ENCODE measurements around the gene MAN2C1. TPM values are rescaled to one million over a fixed set of nuclear protein-coding genes. Genes with fewer than 3 reads are reported as not detected.
A peak's percentile ranks its signal among the peaks of the same experiment; 100 is the strongest.
"Not testable (repeated sequence)": the region's sequence is repeated elsewhere in the genome, so short reads cannot be mapped to it uniquely, and the experiment has no call there.

MAN2C1 gene
- total and polyA plus RNA-seq, 5 experiments from 2014 or later = 20.4 to 370 (median 29.8) TPM

DNA sequence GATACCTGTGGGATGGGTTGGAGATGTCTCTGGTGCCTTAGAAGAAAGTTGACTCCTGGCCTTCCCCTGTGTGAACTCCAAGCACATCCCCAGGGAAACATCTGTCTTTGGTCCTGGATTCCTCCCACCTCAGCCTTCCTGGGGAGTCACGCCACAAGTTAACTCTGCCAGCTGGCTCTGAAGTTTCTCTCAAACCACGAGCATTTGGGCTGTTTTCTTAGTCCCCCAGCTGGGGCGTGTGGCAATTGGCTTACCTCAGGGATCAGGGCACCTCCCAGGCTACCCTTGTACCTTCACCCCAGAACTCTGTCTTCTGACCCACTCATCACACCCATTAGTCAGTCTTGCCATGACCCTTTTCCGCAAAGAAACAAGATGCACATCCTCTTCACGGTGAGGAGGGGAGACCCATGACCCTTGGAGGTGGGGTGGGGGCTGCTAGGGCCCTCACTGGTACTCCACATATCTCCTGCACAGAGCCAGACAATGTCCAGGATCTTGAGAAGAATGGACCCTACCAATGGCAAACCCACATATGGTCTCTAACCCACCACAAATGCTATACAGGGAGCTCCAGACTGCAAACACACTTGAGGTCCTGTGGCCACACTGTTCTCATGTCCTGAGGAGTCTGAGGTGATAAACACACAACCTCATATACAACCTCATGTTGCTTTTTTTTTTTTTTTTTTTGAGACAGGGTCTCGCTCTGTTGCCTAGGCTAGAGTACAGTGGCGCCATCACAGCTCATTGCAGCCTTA lies 17.6 kb downstream of the MAN2C1 start:
- H3K36me3 Mint-ChIP-seq = peaks cover 0 to 3% (median 2%) of the 10 kb centered on the region in 3 donors
- peak overlapping the region in 3 of 10 donors; percentile 5 to 86 (median 81) for H3K4me3 Mint-ChIP-seq
- H3K4me1 Mint-ChIP-seq = peaks cover 17 to 42% (median 40%) of the 10 kb centered on the region in 4 donors
- peaks cover 0 to 27% (median 4%) of the 10 kb centered on the region in 9 donors for H3K9me3 Mint-ChIP-seq
- ATAC-seq (no peak), DNase-seq (peak in 1 of 10 donors; percentile 7)
- POLR2A ChIA-PET = interaction anchor here (0.6 to 7.3 kb wide), 6 partner anchors 15 to 108 kb away, joined by 3 to 76 read pairs (median 4); partner anchors contain the start of genes COMMD4, MAN2C1 and SIN3A
- peak overlapping the region; percentile 81 to 100 (median 96) for H3K27ac Mint-ChIP-seq
- peaks cover 0 to 3% (median 0%) of the 10 kb centered on the region in 5 donors for H3K27me3 Mint-ChIP-seq

DNA sequence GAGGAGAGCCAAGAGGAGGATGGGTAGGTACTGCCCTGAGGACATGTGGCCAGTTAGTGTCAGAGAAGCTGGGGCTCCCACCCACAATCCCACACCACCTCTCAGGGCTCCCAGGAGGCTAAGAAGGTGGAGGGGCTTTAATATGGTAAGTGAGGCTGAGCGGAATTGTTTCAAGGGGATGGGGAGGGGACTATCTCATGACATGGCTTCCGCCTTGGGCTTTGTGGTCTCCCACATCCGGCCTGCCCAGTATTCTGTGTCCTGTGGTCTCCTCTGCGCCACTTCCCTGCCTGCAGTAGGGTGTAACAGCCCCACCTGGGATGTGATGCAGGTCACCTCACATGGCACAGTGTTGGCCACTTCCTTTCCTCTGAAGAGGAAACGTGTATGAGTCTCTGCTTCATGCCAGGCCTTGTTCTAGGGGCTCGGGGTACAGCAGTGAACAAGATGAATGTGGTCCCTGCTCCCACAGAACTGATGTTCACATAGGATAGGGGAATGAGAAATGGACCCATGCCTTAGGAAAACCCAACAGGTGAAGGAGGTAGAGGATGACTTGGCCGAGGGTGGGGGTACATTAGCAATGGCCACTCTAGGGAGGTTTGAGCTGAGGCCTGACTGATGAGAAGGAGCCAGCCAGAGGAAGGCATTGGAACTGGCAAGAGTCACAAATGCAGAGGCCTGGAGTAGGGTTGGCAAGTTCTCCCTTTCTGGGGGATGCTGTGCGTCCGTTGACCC lies 18.4 kb downstream of the MAN2C1 start:
- POLR2A ChIA-PET = interaction anchor here (0.8 to 7.3 kb wide), 6 partner anchors 15 to 105 kb away, joined by 3 to 76 read pairs (median 6); partner anchors contain the start of genes COMMD4, MAN2C1 and SIN3A
- peak; percentile 54 to 87 for ATAC-seq
- peak; percentile 35 to 93 (median 88) for DNase-seq

DNA sequence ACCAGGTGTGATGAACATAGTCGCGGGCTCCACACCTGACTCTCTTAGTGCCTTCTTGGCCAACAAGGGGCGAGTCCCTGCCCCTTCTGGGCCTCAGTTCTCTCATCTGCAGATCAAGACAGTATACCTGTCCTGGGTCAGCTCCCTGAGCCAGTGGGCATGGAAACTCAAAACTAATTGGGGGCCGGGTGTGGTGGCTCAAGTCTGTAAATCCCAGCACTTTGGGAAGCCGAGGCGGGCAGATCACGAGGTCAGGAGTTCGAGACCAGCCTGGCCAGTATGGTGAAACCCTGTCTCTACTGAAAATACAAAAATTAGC lies 19.1 kb downstream of the MAN2C1 start:
- H3K36me3 Mint-ChIP-seq, ATAC-seq, H3K27me3 Mint-ChIP-seq: not testable (repeated sequence)
- Mint-ChIP-seq H3K4me3 (peak overlapping the region; percentile 8 to 89 (median 74)), H3K9me3 (peaks cover 0 to 27% (median 4%) of the 10 kb centered on the region in 9 donors), H3K4me1 (peaks cover 17 to 47% (median 43%) of the 10 kb centered on the region in 4 donors), H3K27ac (peak overlapping the region; percentile 33 to 100 (median 96))
- DNase-seq = peak in 1 of 10 donors; percentile 9
- POLR2A ChIA-PET = interaction anchor here (0.7 to 7.3 kb wide), 5 partner anchors 14 to 276 kb away, joined by 3 to 76 read pairs (median 8); partner anchors contain the start of genes MAN2C1, SIN3A and SNUPN

More for the DNA sequence above, 18.4 kb downstream of the MAN2C1 start:
- Mint-ChIP-seq H3K27me3 (peaks cover 0 to 3% (median 0%) of the 10 kb centered on the region in 5 donors), H3K4me3 (peak overlapping the region; percentile 20 to 86 (median 72)), H3K4me1 (peaks cover 17 to 47% (median 43%) of the 10 kb centered on the region in 4 donors), H3K9me3 (peaks cover 0 to 27% (median 4%) of the 10 kb centered on the region in 9 donors), H3K36me3 (peaks cover 0 to 3% (median 0%) of the 10 kb centered on the region in 3 donors), H3K27ac (peak overlapping the region; percentile 81 to 100 (median 96))

DNA sequence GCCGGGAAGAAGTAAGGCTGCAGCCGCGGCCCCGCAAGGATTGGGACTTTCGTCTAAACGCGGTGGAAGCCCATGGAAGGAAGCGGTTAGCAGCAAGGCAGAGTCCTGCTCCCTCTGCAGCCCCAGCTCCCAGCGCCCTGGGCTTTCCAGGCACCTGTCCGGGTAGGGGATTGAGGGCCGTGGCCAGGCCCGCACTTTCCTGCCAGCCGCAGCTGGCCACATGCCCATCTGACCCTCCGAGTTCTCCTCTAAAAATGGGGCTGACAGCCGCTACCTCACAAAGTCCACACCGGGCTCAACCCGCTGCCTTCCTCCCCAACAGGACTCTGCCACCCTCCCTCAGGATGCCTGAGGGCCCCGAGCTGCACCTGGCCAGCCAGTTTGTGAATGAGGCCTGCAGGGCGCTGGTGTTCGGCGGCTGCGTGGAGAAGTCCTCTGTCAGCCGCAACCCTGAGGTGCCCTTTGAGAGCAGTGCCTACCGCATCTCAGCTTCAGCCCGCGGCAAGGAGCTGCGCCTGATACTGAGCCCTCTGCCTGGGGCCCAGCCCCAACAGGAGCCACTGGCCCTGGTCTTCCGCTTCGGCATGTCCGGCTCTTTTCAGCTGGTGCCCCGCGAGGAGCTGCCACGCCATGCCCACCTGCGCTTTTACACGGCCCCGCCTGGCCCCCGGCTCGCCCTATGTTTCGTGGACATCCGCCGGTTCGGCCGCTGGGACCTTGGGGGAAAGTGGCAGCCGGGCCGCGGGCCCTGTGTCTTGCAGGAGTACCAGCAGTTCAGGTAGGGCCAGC lies 19.7 kb downstream of the MAN2C1 start:
- Mint-ChIP-seq H3K27me3 (peaks cover 0 to 3% (median 0%) of the 10 kb centered on the region in 5 donors), H3K27ac (peak overlapping the region in 9 of 10 donors; percentile 43 to 95 (median 84)), H3K36me3 (peaks cover 0 to 3% (median 0%) of the 10 kb centered on the region in 3 donors), H3K4me3 (peak overlapping the region; percentile 62 to 89 (median 74)), H3K9me3 (peaks cover 0 to 27% (median 4%) of the 10 kb centered on the region in 9 donors), H3K4me1 (peaks cover 17 to 48% (median 44%) of the 10 kb centered on the region in 4 donors)
- DNase-seq (no peak), ATAC-seq (no peak)
- POLR2A ChIA-PET = interaction anchor here (0.7 to 7.3 kb wide), 8 partner anchors 11 to 291 kb away, joined by 3 to 76 read pairs (median 6); partner anchors contain the start of genes IMP3, MAN2C1, SIN3A and SNUPN

DNA sequence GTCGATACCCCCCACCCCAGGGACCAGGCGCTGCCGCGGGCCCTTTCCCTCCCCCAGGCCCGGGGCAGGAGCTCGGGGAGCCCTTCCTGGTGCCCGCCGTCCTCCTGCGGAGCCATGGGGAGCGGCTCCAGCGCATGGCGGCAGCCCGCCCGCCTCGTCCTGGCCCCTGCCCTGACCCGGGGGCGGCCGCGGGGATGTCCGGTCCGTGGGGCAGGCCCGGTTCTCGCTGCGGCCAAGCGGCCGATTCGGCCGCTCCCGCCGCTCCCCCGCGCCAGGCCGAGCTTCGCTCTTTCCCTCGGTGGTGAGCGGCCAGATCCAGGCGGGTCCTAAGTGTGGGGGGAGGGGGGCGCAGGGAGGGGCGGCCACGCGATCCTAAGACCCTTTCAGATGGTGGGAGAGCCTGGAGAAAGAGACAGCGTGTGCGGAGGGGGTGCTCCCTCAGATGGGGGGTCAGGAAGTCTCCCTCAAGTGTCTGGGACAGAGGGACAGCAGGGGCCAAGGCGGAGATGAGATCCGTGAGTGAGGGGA lies 20.3 kb downstream of the MAN2C1 start:
- DNase-seq (peak in 1 of 10 donors; percentile 18), ATAC-seq (no peak)
- Mint-ChIP-seq H3K27ac (peak overlapping the region in 8 of 10 donors; percentile 43 to 92 (median 84)), H3K9me3 (peaks cover 0 to 27% (median 4%) of the 10 kb centered on the region in 9 donors), H3K4me3 (peak overlapping the region; percentile 71 to 93 (median 88)), H3K4me1 (peaks cover 17 to 48% (median 44%) of the 10 kb centered on the region in 4 donors), H3K27me3 (peaks cover 0 to 3% (median 0%) of the 10 kb centered on the region in 5 donors), H3K36me3 (peaks cover 0 to 3% (median 0%) of the 10 kb centered on the region in 3 donors)
- POLR2A ChIA-PET = interaction anchor here (0.8 to 7.3 kb wide), 8 partner anchors 12 to 298 kb away, joined by 3 to 76 read pairs (median 4); partner anchors contain the start of genes IMP3 and MAN2C1

DNA sequence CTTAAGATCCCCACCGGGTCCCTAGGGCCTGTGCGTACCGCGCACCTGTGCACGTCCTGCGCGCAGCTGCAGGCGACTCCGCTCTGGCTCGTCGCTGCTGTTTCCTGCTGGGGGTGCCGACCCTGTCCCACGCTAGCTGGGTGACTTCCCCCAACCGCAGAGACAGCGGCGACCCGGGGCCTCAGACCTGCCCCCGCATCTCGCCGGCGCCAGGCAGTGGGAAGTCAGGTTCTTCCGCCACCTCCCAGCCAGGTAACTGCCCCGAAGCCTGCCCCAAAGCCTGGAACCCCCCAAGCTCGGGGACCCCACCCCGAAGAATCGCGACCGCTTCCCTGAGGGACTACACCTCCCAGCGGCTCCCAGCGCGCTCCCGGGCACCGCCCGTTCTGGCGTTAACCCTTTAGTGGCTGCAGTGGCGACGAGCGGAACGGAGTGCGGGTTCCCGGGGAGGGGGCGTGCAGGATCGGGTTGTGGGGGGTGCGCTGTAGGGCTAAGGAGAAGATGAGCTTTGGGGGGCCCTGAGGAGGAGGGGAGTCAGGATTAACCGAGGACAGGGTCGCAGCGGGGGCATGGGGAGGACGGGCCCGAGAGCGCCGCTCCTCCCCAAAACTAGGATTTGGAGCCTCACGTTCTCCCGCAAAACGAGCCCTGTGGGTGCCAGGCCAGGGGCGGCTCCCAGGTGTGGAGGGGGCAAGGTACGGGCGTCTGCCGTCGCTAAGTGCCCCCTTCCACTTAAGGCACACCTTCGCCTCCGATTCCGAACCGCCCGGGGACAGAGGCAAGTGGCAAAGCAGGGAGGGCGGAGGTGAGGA lies 21.0 kb downstream of the MAN2C1 start:
- H3K9me3 Mint-ChIP-seq = peaks cover 0 to 27% (median 4%) of the 10 kb centered on the region in 9 donors
- H3K4me1 Mint-ChIP-seq = peaks cover 17 to 48% (median 44%) of the 10 kb centered on the region in 4 donors

DNA sequence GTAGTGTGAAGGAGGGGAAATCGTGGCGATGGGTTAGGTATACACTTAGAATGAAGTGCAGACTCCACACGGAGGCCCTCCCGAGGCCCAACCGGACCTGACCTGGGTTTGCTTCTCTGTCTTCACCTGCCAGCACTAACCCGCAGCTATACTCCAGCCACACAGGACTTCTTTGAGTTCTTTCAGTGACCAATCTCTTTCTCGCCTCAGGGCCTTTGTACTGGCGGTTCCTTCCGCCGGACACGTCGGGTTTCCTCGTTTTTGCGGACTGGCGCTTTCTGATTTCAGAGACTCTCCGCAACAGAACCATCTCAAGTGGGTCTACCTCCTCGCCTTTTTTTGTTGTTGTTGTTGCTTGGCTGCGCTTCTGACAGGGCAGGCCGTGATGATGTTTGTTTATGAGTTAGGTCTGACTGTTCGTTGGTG lies 21.6 kb downstream of the MAN2C1 start, which contains the start of gene NEIL1:
Gene NEIL1, plus strand, starts transcription at position 244 of the 426 bp plus-strand sequence. CDS start 1,867 bp downstream, outside the sequence.
- H3K27ac Mint-ChIP-seq = peak within 1 kb of the TSS; percentile 65 to 96 (median 84)
- H3K36me3 Mint-ChIP-seq = peaks cover 0 to 3% (median 0%) of the 10 kb centered on the region in 3 donors
- ATAC-seq (peak in 1 of 2 donors; percentile 5), DNase-seq (no peak)
- H3K4me3 Mint-ChIP-seq = peak within 1 kb of the TSS; percentile 81 to 93 (median 88)
- peaks cover 0 to 27% (median 4%) of the 10 kb centered on the region in 9 donors for H3K9me3 Mint-ChIP-seq
- H3K4me1 Mint-ChIP-seq = peaks cover 17 to 48% (median 44%) of the 10 kb centered on the region in 4 donors
- POLR2A ChIA-PET = interaction anchor here (0.6 to 7.3 kb wide), 6 partner anchors 16 to 472 kb away, joined by 3 to 76 read pairs (median 4); partner anchors contain the start of genes IMP3 and MAN2C1
- peaks cover 0 to 3% (median 0%) of the 10 kb centered on the region in 5 donors for H3K27me3 Mint-ChIP-seq

More for the DNA sequence above, 21.0 kb downstream of the MAN2C1 start:
- ATAC-seq (peak; percentile 68 to 80), DNase-seq (peak; percentile 44 to 81 (median 62))
- H3K27ac Mint-ChIP-seq = peak overlapping the region; percentile 65 to 96 (median 84)
- peaks cover 0 to 3% (median 0%) of the 10 kb centered on the region in 3 donors for H3K36me3 Mint-ChIP-seq
- peaks cover 0 to 3% (median 0%) of the 10 kb centered on the region in 5 donors for H3K27me3 Mint-ChIP-seq
- POLR2A ChIA-PET = interaction anchor here (0.7 to 7.3 kb wide), 10 partner anchors 13 to 454 kb away, joined by 3 to 76 read pairs (median 4); partner anchors contain the start of genes IMP3 and MAN2C1
- peak overlapping the region; percentile 81 to 93 (median 88) for H3K4me3 Mint-ChIP-seq

DNA sequence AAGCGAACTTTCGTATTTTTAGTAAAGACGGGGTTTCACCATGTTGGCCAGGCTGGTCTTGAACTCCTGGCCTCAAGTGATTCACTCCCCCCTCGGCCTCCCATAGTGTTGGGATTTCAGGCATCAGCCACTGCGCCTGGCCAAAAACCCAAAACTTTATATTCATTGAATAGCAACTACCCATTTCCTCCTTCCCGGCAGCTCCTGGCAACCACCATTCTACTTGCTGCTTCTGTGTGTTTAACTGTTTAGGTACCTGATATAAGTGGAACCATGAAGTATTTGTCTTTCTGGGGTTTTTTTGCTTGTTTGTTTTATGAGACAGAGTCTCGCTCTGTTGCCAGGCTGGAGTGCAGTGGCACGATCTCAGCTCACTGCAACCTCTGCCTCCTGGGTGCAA lies 24.5 kb downstream of the MAN2C1 start:
- POLR2A ChIA-PET, ATAC-seq, H3K27ac Mint-ChIP-seq, H3K4me3 Mint-ChIP-seq, H3K36me3 Mint-ChIP-seq, DNase-seq, H3K27me3 Mint-ChIP-seq: not testable (repeated sequence)
- Mint-ChIP-seq H3K4me1 (peaks cover 10 to 27% (median 22%) of the 10 kb centered on the region in 4 donors), H3K9me3 (peaks cover 0 to 12% (median 0%) of the 10 kb centered on the region in 9 donors)

DNA sequence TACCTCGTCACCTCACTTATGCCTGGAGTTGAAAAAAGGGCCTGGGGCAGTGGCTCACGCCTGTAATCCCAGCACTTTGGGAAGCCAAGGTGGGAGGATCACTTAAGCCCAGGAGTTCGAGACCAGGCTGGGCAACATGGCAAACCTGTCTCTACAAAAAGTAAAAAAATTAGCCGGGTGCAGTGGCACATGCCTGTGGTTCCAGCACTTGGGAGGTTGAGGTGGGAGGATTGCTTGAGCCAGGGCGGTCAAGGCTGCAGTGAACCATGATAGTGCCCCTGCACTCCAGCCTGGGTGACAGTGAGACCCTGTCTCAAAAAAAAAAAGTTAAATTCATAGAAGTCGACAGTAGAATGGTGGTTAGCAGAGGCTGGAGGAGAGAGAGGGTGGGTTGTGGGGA lies 26.2 kb downstream of the MAN2C1 start:
- peaks cover 10 to 19% (median 15%) of the 10 kb centered on the region in 4 donors for H3K4me1 Mint-ChIP-seq
- peaks cover 0 to 1% (median 0%) of the 10 kb centered on the region in 9 donors for H3K9me3 Mint-ChIP-seq
- H3K27me3 Mint-ChIP-seq = no peaks in the 10 kb centered on the region
- H3K27ac Mint-ChIP-seq = no peak overlapping the region
- POLR2A ChIA-PET = no interaction called here
- peaks cover 0 to 7% (median 7%) of the 10 kb centered on the region in 3 donors for H3K36me3 Mint-ChIP-seq
- no peak for ATAC-seq
- no peak overlapping the region for H3K4me3 Mint-ChIP-seq
- DNase-seq = no peak

DNA sequence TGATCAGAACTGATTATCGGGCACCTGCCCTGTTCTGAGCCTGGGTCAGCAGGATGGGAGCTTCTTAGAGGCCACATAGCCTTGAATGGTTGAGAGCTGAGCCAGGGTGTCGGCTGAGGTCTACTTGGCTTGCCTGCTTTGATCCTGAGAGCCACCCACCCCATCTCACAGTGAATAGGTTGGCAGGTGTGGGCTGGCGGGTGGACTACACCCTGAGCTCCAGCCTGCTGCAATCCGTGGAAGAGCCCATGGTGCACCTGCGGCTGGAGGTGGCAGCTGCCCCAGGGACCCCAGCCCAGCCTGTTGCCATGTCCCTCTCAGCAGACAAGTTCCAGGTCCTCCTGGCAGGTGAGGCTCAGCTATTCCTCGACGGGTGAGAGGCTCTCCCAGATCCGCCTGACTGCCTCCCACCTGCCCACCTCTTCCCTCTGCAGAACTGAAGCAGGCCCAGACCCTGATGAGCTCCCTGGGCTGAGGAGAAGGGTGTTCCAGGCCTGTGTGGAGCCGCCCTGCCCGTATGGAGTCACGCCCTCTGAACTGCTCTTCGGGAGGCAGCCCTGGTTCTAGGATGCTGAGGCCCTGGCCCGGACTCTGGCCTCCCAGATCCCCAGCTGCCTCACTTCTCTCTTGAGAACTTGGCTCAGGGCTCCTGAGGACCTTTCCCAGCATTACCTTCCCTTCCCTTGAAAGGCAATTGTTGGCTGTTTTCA lies 28.7 kb downstream of the MAN2C1 start:
- ATAC-seq (no peak), DNase-seq (no peak)
- peaks cover 0 to 7% (median 7%) of the 10 kb centered on the region in 3 donors for H3K36me3 Mint-ChIP-seq
- peak overlapping the region in 1 of 10 donors; percentile 31 for H3K4me3 Mint-ChIP-seq
- H3K27ac Mint-ChIP-seq = peak overlapping the region in 2 of 10 donors; percentile 10 to 27
- no peaks in the 10 kb centered on the region for H3K9me3 Mint-ChIP-seq
- POLR2A ChIA-PET = no interaction called here
- peaks cover 16 to 28% (median 23%) of the 10 kb centered on the region in 4 donors for H3K4me1 Mint-ChIP-seq
- H3K27me3 Mint-ChIP-seq = no peaks in the 10 kb centered on the region
